HG02938 (cell line): Measurements from ENCODE around the gene CFTR.
A peak's percentile ranks its signal among the peaks of the same experiment; 100 is the strongest.

Experiments
- ATAC-seq: cut with Tn5 transposase; IDR thresholded peaks from one replicate; pipeline ENCODE4 v1.9.1; 2021; ENCODE audit warnings: mild to moderate bottlenecking, moderate library complexity; ENCODE audit not compliant: unreplicated experiment

The CFTR gene

DNA sequence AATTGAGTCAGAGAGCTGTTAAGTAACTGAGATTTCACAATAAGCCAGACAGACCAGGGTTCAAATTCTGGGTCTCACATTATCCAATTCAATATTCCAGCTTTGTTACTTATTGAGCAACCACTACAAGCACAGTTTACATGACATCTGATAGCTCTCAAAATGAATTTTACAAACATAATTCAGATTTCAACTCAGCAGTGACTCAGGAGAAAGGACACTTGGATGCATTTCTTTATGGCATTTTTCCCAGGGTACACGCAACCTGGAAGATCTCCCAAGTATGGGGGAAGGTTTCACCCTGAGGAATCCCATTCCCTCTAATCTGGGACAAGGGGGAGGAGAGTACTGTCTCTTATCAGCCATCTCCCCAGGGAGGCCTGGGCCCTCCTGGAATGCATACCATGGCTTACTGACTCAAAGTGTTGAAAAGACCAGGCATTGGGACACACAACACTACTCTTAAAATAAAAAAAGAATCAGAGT, 102.4 kb downstream of the CFTR start:
- ATAC-seq = no peak

DNA sequence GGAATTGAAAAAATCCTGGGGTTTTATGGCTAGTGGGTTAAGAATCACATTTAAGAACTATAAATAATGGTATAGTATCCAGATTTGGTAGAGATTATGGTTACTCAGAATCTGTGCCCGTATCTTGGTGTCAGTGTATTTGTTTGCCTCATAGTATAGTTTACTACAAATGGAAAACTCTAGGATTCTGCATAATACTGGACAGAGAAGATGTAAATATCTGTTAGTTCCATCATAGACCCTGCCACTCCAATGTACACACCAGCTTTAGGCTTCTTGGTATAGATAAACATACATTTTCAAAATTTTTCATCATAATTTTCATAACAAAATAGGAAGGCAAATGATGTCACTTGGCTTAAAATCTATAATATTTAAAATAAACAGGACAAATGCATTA, 108.1 kb downstream of the CFTR start:
- ATAC-seq = no peak

DNA sequence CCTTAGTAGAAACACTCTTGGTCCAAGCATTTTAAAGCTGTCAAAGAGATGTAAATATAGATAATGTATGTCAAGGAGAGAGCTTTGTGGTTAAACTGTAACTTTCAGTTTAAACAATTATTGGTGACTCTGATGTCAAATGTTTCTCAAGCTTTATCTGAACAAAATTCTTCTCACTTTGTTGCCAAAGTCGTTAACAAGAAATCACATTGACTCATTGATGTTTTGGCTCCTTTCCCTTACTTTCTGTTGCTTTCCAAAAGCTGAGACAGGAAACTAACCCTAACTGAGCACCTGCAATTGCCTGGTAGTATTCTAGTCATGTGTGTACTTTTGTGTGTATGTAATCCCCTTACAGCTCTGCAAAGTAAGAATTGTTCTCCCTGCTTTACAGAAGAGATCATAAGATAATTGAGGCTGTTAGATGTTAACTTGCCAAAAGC, 108.5 kb downstream of the CFTR start:
- ATAC-seq = peak; percentile 54

DNA sequence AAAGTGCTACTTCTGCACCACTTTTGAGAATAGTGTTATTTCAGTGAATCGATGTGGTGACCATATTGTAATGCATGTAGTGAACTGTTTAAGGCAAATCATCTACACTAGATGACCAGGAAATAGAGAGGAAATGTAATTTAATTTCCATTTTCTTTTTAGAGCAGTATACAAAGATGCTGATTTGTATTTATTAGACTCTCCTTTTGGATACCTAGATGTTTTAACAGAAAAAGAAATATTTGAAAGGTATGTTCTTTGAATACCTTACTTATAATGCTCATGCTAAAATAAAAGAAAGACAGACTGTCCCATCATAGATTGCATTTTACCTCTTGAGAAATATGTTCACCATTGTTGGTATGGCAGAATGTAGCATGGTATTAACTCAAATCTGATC, 110.4 kb downstream of the CFTR start:
- ATAC-seq = no peak

DNA sequence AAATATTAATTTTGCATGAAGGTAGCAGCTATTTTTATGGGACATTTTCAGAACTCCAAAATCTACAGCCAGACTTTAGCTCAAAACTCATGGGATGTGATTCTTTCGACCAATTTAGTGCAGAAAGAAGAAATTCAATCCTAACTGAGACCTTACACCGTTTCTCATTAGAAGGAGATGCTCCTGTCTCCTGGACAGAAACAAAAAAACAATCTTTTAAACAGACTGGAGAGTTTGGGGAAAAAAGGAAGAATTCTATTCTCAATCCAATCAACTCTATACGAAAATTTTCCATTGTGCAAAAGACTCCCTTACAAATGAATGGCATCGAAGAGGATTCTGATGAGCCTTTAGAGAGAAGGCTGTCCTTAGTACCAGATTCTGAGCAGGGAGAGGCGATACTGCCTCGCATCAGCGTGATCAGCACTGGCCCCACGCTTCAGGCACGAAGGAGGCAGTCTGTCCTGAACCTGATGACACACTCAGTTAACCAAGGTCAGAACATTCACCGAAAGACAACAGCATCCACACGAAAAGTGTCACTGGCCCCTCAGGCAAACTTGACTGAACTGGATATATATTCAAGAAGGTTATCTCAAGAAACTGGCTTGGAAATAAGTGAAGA, 112.3 kb downstream of the CFTR start:
- no peak for ATAC-seq

DNA sequence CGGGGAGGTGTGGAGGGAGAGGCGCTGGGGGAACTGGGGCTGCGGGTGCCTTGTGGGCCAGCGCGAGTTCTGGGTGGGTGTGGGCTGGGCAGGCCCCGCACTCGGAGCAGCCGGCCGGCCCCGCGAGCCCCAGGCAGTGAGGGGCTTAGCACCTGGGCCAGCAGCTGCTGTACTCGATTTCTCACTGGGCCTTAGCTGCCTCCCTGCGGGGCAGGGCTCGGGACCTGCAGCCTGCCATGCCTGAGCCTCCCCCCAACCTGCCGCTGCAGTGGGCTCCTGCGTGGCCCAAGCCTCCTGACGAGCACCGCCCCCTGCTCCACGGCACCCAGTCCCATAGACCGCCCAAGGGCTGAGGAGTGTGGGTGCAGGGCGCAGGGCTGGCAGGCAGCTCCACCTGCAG, 116.3 kb downstream of the CFTR start:
- ATAC-seq = no peak

DNA sequence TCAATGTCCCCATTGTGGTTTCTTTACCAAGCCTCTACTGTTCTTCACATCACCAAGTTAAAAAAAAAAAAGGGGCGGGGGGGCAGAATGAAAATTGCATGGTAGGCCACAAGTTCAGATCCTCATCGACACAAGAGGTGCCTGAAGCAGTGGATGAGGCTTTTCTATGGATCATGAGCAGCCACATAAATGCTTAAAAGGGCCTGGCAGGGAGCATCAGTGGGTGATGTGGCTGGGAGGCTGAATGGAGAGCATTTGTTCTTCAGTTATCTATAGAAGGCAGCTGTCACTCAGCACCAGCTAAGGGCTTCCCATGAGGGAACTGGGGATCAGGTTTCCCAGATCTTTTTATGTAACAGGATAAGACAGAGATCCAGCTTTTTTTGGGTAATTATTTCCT, 117.9 kb downstream of the CFTR start:
- ATAC-seq = no peak

DNA sequence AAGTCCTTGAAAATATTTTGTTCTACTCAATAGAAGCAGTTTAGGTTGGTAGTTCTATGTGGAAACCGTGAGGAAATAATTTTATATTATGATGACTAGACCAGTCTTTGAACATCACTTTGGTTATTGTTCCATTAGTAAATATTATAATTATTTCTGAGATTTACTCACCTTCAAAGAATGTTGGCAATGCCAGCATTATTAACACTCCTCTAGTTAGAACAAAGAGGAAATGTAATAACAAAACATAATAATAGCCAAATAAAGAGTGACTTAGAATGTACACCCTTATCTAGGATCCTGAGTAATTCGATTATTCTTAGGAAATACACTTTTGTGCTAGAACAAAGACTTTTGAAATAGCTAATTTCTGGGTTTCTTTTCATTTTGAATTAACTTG, 121.1 kb downstream of the CFTR start:
- no peak for ATAC-seq

DNA sequence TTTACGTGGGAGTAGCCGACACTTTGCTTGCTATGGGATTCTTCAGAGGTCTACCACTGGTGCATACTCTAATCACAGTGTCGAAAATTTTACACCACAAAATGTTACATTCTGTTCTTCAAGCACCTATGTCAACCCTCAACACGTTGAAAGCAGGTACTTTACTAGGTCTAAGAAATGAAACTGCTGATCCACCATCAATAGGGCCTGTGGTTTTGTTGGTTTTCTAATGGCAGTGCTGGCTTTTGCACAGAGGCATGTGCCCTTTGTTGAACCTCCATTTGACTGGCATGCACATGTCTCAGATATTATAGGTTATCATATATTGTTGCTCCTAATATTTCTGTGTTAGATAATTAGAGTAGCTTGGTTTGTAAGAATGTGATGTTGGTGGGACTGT, 123.8 kb downstream of the CFTR start:
- ATAC-seq = no peak

DNA sequence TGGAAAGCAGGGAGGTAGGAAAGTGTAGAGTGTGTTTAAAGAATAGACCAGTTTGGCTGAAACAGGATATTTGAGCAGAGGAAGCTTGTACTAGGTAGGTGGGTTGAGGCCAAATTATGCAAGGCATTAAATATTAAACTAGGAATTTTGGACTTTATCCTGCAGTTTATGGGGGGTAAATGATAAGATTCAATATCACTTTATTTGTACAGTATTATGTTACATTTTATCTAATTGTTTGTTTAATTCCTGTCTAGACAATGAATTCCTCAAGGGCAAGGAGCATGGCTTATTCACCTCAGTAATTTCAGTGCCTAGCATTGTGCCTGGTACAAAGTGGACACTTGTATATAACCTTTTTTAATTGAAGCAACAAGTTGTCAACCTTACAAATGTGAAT, 125.9 kb downstream of the CFTR start:
- no peak for ATAC-seq

DNA sequence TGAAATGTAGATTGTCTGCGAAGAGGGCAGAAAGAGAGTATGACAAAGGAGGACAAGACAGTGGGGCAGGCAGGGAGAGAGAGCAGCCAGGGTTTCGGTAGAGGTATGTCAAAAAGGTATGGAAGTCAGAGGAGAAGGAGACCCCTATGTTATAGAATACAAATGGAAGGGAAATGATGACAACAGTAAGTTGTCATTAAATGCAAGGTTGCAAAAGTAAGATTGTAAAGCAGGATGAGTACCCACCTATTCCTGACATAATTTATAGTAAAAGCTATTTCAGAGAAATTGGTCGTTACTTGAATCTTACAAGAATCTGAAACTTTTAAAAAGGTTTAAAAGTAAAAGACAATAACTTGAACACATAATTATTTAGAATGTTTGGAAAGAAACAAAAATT, 126.3 kb downstream of the CFTR start:
- no peak for ATAC-seq

DNA sequence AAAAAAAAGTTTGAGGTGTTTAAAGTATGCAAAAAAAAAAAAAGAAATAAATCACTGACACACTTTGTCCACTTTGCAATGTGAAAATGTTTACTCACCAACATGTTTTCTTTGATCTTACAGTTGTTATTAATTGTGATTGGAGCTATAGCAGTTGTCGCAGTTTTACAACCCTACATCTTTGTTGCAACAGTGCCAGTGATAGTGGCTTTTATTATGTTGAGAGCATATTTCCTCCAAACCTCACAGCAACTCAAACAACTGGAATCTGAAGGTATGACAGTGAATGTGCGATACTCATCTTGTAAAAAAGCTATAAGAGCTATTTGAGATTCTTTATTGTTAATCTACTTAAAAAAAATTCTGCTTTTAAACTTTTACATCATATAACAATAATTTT, 130.6 kb downstream of the CFTR start:
- no peak for ATAC-seq

DNA sequence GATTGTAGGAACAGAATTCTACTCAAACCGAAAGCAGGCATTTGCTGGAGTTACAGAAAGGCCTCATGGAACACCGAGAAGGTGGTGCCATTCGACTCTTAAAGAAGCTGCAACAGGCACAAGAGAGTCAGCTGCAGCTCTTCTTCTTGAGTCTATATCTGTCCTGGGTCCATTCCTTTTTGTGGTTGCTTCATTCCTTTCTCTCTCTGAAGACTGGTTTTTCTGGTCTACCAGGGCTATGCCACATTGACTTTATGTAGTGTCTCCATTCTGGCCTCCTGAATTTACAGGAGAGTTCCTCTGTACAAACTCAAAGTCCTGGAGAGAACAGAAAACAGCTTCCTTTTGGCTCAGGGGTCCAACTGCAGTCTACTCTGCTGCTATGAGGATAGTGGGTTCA, 132.8 kb downstream of the CFTR start:
- ATAC-seq = no peak

DNA sequence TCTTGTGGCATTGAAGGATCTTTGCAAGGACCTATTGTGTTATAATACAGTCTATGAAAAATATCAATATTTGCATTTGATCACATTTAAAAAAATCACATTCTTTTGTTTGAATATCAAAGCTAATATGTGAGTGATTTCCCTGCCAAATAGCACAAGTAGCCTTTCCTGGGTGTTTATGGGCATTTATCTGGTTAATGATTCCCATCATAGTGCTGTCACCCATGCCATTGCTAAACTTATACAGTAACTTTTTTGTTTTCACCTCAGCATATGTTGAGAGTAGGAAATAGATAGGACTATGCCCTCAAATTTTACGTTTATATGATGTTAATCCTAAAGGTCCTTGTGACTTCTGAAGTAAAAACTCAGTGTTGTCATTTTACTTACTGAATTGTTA, 136.9 kb downstream of the CFTR start:
- ATAC-seq = no peak

DNA sequence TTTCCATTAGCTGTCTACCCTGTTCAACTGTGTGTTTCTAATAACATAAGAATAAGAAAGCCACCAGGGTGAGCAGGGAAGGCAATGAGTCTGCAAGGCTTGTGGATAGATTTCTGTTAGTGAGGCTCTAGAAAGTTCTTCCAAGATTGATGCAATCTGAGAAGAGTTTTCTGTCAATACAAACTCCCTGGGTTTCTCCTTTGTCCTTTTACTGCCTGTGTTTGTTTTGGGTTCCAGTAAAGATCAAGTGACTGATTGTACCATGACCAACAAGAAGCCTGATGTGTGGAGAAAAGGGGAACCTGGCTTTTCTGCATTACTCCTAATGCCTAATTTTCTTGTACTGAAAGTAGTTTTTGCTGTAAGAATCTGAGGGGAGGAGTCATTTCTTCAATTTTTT, 139.9 kb downstream of the CFTR start:
- ATAC-seq = no peak

DNA sequence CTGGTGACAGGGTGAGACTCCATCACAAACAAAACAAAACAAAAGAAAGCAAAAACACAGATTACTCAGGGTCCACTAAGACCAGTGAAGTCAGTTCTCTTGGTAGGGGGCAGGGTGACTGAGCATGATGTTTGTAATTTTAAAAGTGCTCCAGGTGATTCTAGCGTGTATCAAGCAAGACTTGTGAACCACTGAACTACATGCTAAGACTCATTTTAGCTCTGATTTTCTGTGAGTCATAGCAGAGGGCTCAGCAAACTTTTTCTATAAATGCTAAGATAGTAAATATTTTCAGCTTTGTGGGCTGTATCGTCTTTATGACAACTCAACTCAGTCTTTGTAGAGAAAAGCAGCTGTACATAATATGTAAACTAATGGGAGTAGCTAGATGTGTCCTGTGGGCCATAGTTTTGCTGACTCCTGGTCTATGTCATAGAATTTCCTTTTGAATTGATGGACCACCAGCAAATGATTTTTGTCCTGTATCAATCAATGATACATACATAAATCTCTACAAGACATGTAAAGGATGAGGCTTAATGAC, 141.3 kb downstream of the CFTR start:
- ATAC-seq = no peak

DNA sequence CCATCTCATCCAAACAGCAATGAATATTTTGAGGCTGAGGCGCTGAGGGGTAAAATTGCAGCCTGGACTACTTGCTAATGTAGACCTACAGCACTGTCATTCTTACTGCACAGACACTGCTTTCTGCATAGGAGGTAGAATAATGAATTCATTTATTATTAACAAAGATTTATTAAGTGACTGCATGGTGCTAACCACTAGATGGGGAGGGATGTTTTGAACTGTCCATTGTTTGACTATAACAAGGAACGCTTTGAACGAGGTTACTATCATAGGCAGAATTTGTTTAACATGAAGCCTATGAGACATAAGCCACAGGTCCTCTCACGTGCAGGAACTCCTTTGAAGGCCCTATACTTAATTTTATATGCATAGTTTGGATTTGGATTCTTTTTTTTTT, 143.8 kb downstream of the CFTR start:
- ATAC-seq = no peak

DNA sequence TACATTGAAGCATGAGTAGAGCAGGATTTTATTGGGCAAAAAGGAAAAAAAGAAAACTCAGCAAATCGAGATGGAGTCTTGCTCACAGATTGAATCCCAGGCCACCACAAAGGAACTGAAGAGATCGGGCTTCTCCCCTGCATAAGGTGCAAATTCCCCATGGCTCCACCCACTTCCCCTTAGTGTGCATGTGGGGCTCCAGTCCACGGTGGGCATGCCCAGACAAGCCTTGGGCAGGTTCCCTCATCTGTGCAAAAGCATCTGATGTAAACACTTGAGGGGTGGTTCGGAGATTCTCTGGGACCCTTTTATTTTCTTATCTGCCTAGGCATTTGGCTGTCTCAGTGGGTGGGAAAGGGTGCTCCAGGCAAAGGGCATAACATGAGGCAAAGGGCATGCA, 150.7 kb downstream of the CFTR start:
- no peak for ATAC-seq

DNA sequence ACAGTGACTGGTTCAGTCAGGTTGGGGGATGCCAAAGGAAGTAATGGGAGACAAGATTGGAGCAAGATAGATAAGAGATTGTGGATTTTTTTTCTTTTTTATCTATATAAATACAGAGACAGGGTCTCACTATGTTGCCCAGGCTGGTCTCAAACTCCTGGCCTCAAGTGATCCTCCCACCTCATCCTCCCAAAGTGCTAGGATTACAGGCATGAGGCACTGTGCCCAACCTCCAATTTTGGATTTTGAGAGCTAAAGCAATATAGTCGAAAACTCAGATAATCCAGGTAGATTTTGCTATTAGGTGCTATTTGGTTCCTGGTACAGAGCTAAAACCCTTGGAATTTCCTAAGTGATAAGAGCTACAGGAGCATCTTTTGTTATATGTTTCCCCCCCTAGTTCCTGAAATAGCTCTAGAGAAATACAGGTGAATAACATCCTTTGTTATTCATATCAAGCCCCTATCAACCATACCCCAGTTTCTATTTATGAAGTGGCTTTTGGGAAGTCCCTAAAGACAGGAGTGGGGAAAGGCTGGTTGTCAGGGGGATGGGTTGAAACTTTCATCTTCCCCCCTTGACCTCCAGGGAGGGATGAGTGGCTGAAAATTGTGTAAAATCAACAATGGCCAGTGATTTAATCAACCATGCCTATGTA, 151.2 kb downstream of the CFTR start:
- ATAC-seq = no peak

DNA sequence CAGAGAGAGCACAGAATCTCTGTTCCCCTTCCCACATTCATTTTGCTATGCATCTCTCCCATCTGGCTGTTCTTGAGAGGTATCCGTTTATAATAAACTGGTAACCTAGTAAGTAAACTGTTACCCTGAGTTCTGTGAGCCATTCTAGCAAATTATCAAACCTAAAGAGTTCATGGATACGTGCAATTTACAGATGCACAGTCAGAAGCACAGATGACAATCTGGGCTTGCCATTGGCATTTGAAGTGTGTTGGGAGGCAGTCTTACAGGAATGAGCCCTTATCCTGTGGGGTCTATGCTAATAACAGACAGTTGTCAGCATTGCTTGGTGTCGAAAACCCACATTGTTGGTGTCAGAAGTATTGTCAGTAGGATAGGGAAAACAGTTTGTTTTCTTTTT, 151.8 kb downstream of the CFTR start:
- no peak for ATAC-seq

DNA sequence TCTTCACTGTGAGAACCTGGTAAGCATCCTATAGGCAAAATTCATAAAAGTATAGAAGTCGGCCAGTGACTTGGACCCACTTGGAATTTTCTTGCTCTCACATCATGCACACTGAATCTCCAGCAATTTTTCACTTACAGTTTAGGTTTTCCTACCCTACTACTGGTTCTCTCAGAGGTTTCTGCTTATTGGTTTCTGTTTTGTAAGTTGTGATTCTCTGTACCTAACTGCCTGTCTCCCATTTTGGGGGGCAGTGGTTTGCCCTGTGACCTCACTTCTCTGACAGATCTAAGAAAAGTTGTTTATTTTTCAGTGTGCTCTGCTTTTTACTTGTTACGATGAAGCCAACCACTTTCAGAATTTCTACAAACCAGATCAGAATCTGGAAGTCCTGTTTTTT, 158.1 kb downstream of the CFTR start:
- no peak for ATAC-seq

DNA sequence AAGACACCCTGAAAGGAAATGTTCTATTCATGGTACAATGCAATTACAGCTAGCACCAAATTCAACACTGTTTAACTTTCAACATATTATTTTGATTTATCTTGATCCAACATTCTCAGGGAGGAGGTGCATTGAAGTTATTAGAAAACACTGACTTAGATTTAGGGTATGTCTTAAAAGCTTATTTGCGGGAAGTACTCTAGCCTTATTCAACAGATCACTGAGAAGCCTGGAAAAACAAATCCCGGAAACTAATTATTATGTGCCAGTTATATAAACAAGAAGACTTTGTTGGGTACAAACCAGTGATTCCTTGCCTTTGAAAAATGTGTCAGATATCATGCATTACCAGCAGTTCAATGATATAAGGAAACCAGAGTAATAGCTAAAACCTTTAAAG, 160.1 kb downstream of the CFTR start:
- no peak for ATAC-seq

DNA sequence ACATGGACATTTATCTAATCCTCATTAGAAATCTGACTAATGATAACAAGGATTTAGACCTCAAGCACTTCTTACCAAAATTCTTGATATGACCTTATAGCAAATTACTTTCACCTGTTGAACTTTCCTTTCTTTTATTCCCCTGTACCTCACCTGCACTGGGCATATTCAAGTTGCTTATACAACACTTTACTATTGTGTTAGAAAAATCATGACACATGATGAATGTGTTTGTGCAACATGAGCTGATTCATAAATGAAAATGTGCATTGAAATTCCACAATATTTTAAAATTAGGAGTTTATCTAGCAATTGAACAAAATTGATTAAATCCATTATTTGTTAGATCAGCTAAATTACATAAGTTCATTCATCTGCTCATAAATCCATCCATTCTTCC, 160.6 kb downstream of the CFTR start:
- ATAC-seq = no peak
